ENCODE data around the gene PEX13.

The PEX13 gene

GRCh38 chr2:61017556-61018317 is at the start of gene PEX13, which contains the start of gene PUS10:
Gene PEX13, plus strand, starts transcription at chr2:61017720. Its CDS starts 40 bp downstream, at chr2:61017760.
Gene PUS10, minus strand, starts transcription at chr2:61018255. Its CDS starts 6,365 bp downstream, at chr2:61011890.
- H3K4me3 ChIP-seq (ENCODE audit: low read depth, low read length) = peak within 1 kb of the TSS; percentile 92
- DNase-seq (ENCODE audit: low read depth) = peak; percentile 70
- TF ChIP-seq CTCF (conservative IDR thresholded peaks at IDR 0.05; ENCODE audit: low read depth, low read length) = no peak

GRCh38 chr2:60972889-60973656 is 44.4 kb upstream of the PEX13 start:
- no peak for TF ChIP-seq CTCF (conservative IDR thresholded peaks at IDR 0.05; ENCODE audit: low read depth, low read length)
- H3K4me3 ChIP-seq (ENCODE audit: low read depth, low read length) = no peak overlapping the region
- no peak for DNase-seq (ENCODE audit: low read depth)

GRCh38 chr2:60973705-60974104 is 43.8 kb upstream of the PEX13 start:
- no peak for TF ChIP-seq CTCF (conservative IDR thresholded peaks at IDR 0.05; ENCODE audit: low read depth, low read length)
- no peak overlapping the region for H3K4me3 ChIP-seq (ENCODE audit: low read depth, low read length)
- DNase-seq (ENCODE audit: low read depth) = no peak

- DNase-seq (ENCODE audit: low read depth) = no peak
- H3K4me3 ChIP-seq (ENCODE audit: low read depth, low read length) = no peak overlapping the region
- TF ChIP-seq CTCF (conservative IDR thresholded peaks at IDR 0.05; ENCODE audit: low read depth, low read length) = no peak
Measured at GRCh38 chr2:60974652-60975051, 42.9 kb upstream of the PEX13 start.

GRCh38 chr2:60976256-60976850 is 41.2 kb upstream of the PEX13 start:
- TF ChIP-seq CTCF (conservative IDR thresholded peaks at IDR 0.05; ENCODE audit: low read depth, low read length) = no peak
- DNase-seq (ENCODE audit: low read depth) = peak; percentile 16
- no peak overlapping the region for H3K4me3 ChIP-seq (ENCODE audit: low read depth, low read length)

- no peak overlapping the region for H3K4me3 ChIP-seq (ENCODE audit: low read depth, low read length)
- no peak for TF ChIP-seq CTCF (conservative IDR thresholded peaks at IDR 0.05; ENCODE audit: low read depth, low read length)
- DNase-seq (ENCODE audit: low read depth) = no peak
Measured at GRCh38 chr2:60976875-60977561, 40.5 kb upstream of the PEX13 start.

Measured in choroid plexus epithelial cell (primary cell).